ENCODE data around the gene SETX. TPM values are rescaled to one million over a fixed set of nuclear protein-coding genes. Genes with fewer than 3 reads are reported as not detected.

Gene SETX
- total RNA-seq, 1 experiment from 2014 or later = 16.5 TPM

- no peaks in the 10 kb centered on the region for H3K36me3 ChIP-seq
Measured at GRCh38 chr9:132250324-132251262, 104.2 kb downstream of the SETX start.

DNA sequence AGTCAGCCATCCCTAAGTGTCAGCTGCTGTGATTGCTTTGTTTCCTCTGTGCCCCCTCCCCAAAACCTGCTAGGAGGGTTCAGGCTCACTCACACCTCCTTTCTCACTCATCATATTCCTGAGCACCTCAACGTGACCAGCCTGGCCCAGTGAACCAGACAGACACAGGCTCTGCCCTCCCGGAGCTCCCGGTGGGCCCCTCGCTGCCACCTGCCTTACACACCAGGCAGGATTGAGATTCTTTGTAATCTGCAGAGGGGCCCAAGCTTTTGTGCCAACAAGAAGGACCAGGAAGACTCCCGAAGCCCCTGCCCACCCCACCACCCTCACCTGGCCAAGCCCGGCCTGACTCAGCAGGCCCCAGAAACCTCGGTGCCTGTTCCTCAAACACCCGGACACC lies 105.1 kb downstream of the SETX start:
- Histone ChIP-seq H3K36me3 (no peaks in the 10 kb centered on the region), H3K27me3 (no peaks in the 10 kb centered on the region), H3K4me3 (no peak overlapping the region), H3K9me3 (0 out of 2 replicates have a peak, but pooled peaks cover 3% of the 10 kb centered on the region)
- DNase-seq = no peak

More at GRCh38 chr9:132250324-132251262, 104.2 kb downstream of the SETX start:
- Histone ChIP-seq H3K27me3 (no peaks in the 10 kb centered on the region), H3K9me3 (0 out of 2 replicates have a peak, but pooled peaks cover 3% of the 10 kb centered on the region), H3K4me3 (no peak overlapping the region)
- no peak for DNase-seq

DNA sequence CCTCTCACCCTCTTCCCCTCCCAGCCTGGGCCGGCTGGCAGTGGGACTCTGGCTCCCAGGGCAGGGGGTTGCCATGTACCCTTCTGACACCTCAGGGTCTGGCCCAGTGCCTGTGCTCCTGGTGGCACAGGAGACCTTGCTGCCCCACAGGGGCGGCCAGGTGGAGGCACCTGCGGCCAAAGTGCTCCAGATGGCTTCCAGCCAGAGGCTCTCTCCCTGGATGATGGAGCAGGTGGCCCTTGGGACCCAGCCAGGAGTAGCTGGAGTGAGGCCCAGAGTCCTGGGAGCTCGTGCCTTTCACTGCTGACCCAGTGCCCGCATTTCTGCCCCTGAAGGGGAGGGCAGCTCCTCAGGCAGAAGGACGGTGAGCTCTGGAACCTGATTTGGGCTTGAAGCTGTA lies 105.7 kb downstream of the SETX start:
- H3K9me3 ChIP-seq = 0 out of 2 replicates have a peak, but pooled peaks cover 3% of the 10 kb centered on the region
- no peaks in the 10 kb centered on the region for H3K27me3 ChIP-seq

GRCh38 chr9:132247942-132248341 lies 106.8 kb downstream of the SETX start:
- no peak overlapping the region for H3K4me3 ChIP-seq
- 0 out of 2 replicates have a peak, but pooled peaks cover 3% of the 10 kb centered on the region for H3K9me3 ChIP-seq
- no peak for DNase-seq
- H3K27me3 ChIP-seq = no peaks in the 10 kb centered on the region
- H3K36me3 ChIP-seq = no peaks in the 10 kb centered on the region

More for the DNA sequence above, 105.7 kb downstream of the SETX start:
- DNase-seq = no peak
- Histone ChIP-seq H3K4me3 (no peak overlapping the region), H3K36me3 (no peaks in the 10 kb centered on the region)

GRCh38 chr9:132245465-132245864 lies 109.3 kb downstream of the SETX start:
- no peak overlapping the region for H3K4me3 ChIP-seq
- H3K9me3 ChIP-seq = no peaks in the 10 kb centered on the region
- no peaks in the 10 kb centered on the region for H3K27me3 ChIP-seq
- H3K36me3 ChIP-seq = no peaks in the 10 kb centered on the region
- no peak for DNase-seq

DNA sequence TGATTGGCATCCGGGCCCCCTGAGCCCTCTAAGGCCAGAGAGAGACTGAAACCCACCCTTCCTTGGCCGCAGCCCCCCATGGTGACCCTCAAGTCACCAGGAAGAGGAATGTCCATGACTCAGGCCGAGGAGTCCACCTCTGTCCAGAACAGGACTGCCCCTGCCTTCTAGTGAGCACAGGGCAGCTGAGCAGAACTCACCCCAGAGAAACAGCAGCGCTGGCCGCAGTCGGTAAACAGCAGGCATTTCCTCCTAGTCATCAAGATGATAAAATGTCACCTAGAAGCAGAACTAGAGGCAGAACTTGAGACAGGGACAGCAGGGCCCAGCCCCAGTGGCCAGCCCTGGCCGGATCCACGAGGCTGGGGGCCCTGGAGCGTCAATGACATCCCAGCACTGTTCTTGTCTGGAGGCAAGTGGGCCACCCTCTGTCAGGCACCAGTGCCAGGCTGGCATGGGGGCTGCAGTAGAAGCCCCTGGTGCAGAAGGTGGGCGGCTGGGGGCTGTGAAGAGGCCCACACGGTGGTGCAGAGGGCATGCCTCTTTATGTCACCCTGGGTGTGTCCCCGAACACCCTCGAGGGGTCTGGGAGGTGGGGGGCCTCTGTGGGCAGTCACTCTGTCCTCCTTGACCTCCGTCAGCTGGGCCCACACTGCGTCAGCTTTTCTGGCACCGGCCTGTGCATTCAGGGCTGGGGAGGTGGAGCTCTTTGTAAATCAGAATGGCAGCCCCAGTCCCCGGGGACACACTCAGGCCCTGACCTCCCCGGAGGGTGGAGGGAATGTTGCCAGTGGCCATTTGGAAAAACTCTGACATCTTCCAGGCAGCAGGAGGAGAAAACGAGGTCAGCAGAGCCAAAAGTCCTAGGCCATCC lies 110.0 kb downstream of the SETX start:
- Histone ChIP-seq H3K36me3 (no peaks in the 10 kb centered on the region), H3K4me3 (no peak overlapping the region), H3K9me3 (no peaks in the 10 kb centered on the region), H3K27me3 (no peaks in the 10 kb centered on the region)
- DNase-seq = no peak

- H3K4me3 ChIP-seq = no peak overlapping the region
- no peaks in the 10 kb centered on the region for H3K9me3 ChIP-seq
- H3K36me3 ChIP-seq = no peaks in the 10 kb centered on the region
- no peak for DNase-seq
- no peaks in the 10 kb centered on the region for H3K27me3 ChIP-seq
Measured at GRCh38 chr9:132243156-132244074, 111.4 kb downstream of the SETX start.

GRCh38 chr9:132242621-132243155 lies 112.1 kb downstream of the SETX start:
- no peak for DNase-seq
- H3K36me3 ChIP-seq = no peaks in the 10 kb centered on the region
- H3K4me3 ChIP-seq = peak overlapping the region; percentile 28
- no peaks in the 10 kb centered on the region for H3K27me3 ChIP-seq
- H3K9me3 ChIP-seq = no peaks in the 10 kb centered on the region

DNA sequence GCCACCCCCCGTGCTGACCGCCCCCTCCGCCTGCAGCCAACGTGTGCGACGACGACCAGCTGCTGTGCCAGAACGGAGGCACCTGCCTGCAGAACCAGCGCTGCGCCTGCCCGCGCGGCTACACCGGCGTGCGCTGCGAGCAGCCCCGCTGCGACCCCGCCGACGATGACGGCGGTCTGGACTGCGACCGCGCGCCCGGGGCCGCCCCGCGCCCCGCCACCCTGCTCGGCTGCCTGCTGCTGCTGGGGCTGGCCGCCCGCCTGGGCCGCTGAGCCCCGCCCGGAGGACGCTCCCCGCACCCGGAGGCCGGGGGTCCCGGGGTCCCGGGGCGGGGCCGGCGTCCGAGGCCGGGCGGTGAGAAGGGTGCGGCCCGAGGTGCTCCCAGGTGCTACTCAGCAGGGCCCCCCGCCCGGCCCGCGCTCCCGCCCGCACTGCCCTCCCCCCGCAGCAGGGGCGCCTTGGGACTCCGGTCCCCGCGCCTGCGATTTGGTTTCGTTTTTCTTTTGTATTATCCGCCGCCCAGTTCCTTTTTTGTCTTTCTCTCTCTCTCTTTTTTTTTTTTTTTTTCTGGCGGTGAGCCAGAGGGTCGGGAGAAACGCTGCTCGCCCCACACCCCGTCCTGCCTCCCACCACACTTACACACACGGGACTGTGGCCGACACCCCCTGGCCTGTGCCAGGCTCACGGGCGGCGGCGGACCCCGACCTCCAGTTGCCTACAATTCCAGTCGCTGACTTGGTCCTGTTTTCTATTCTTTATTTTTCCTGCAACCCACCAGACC lies 112.8 kb downstream of the SETX start:
- no peak for DNase-seq
- Histone ChIP-seq H3K27me3 (no peaks in the 10 kb centered on the region), H3K4me3 (peak overlapping the region; percentile 48), H3K36me3 (no peaks in the 10 kb centered on the region), H3K9me3 (no peaks in the 10 kb centered on the region)

GRCh38 chr9:132241483-132241839 lies 113.3 kb downstream of the SETX start:
- Histone ChIP-seq H3K9me3 (no peaks in the 10 kb centered on the region), H3K27me3 (no peaks in the 10 kb centered on the region), H3K36me3 (no peaks in the 10 kb centered on the region), H3K4me3 (peak overlapping the region; percentile 48)
- no peak for DNase-seq

DNA sequence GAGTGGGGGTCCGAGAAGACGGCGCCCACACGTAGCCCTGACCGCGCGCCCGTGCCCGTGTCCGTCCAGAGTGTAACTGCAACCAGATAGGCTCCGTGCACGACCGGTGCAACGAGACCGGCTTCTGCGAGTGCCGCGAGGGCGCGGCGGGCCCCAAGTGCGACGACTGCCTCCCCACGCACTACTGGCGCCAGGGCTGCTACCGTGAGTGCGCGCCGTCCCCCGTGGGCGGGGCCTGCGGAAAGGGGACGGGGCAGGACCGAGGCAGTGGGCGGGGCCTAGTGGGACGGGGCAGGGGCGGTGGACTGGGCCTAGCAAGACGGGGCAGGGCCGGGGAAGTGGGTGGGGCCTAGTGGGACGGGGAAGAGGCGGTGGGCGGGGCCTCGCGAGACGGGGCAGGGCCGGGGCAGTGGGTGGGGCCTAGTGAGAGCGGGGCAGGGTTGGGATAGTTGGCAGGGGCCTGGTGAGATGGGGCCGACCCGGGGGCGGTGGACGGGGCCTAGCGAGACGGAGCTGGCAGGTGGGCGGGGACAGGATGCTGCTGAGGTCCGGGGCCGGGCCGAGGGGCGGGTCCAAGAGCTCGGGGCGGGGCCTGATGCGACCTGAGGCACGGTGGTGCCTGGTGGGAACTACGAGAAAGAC lies 113.8 kb downstream of the SETX start:
- peak; percentile 92 for DNase-seq
- Histone ChIP-seq H3K36me3 (no peaks in the 10 kb centered on the region), H3K9me3 (no peaks in the 10 kb centered on the region), H3K4me3 (peak overlapping the region; percentile 48), H3K27me3 (no peaks in the 10 kb centered on the region)

GRCh38 chr9:132239999-132240840 lies 114.6 kb downstream of the SETX start:
- Histone ChIP-seq H3K4me3 (no peak overlapping the region), H3K27me3 (no peaks in the 10 kb centered on the region), H3K9me3 (no peaks in the 10 kb centered on the region), H3K36me3 (no peaks in the 10 kb centered on the region)
- DNase-seq = no peak

GRCh38 chr9:132239518-132239917 lies 115.3 kb downstream of the SETX start:
- H3K36me3 ChIP-seq = no peaks in the 10 kb centered on the region
- no peaks in the 10 kb centered on the region for H3K27me3 ChIP-seq
- H3K4me3 ChIP-seq = no peak overlapping the region
- no peak for DNase-seq
- H3K9me3 ChIP-seq = no peaks in the 10 kb centered on the region

DNA sequence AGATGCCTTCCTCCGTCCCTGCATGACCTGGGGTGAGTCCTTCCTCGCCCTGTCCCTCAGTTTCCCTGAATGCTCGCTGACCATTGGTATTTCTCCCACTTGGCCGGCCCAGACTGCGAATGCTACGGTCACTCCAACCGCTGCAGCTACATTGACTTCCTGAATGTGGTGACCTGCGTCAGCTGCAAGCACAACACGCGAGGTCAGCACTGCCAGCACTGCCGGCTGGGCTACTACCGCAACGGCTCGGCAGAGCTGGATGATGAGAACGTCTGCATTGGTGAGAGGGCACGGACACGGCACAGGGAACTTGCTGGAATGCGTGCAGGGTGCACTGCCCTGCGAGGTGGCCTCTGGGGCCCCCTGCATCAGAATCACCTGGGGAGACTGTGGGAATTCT lies 115.8 kb downstream of the SETX start:
- no peak for DNase-seq
- H3K27me3 ChIP-seq = no peaks in the 10 kb centered on the region
- H3K9me3 ChIP-seq = no peaks in the 10 kb centered on the region
- H3K36me3 ChIP-seq = no peaks in the 10 kb centered on the region
- no peak overlapping the region for H3K4me3 ChIP-seq
